A549 (cell line): ENCODE data around the gene DOCK9. TPM values are rescaled to one million over a fixed set of nuclear protein-coding genes. Genes with fewer than 3 reads are reported as not detected.

ENCODE experiments used
- ATAC-seq, 2 experiments: fragments of 200-7000 bp in 1 of 2; fragments of >200 bp in 1 of 2; cut with Nextera tagmentation in 1 of 2; cut with Tn5 transposase in 1 of 2; 3 replicates each; pipeline versions ENCODE4 v1.8.0 to v1.9.1; 2018 to 2020; ENCODE audit warnings: mild to moderate bottlenecking in 1 of 2, moderate library complexity in 1 of 2
- CTCF ChIA-PET: fragments of 300-600 bp; sonication (Branson Sonifier 250); formaldehyde crosslinking; extraction: SDS; loops from one replicate; lab custom pipeline; 2021; ENCODE audit warnings: antibody characterized with exemption, inconsistent platforms; lab: Yijun Ruan, JAX
- POLR2A ChIA-PET: fragments of 350-600 bp; formaldehyde crosslinking; extraction: SDS; loops from one replicate; lab custom pipeline; 2021; ENCODE audit warnings: antibody characterized with exemption, inconsistent platforms; lab: Yijun Ruan, JAX
- DNase-seq, 2 experiments: peaks; one replicate each; pipeline versions ENCODE4 v3.0.0 to v3.0.0-alpha.2; 2011 to 2016; ENCODE audit warnings: low read depth in 1 of 2, low spot score in 1 of 2
- FAIRE-seq: peaks from 2 replicates; lab custom pipeline; 2011; peaks lifted over from hg19 to GRCh38; lab: Jason Lieb, UNC
- H3K27ac ChIP-seq, 2 experiments: fragments of >200 bp; sonication (Bioruptor Twin); formaldehyde crosslinking; 3 replicates each; pipeline ENCODE4 v1.5.1; 2016 to 2017
- H3K4me1 ChIP-seq: fragments of >200 bp; sonication (Bioruptor Twin); formaldehyde crosslinking; 3 replicates; pipeline ENCODE4 v1.6.1; 2016
- H3K4me2 ChIP-seq: fragments of >200 bp; sonication (Bioruptor Twin); formaldehyde crosslinking; 3 replicates; pipeline ENCODE4 v1.6.1; 2016
- H3K4me3 ChIP-seq: fragments of >200 bp; sonication (Bioruptor Twin); formaldehyde crosslinking; 3 replicates; pipeline ENCODE4 v1.5.1; 2016
- H3K9me3 ChIP-seq: fragments of >200 bp; sonication (Bioruptor Twin); formaldehyde crosslinking; 3 replicates; pipeline ENCODE4 v1.6.1; 2016
- BCL3 ChIP-seq: fragments of >200 bp; sonication (Bioruptor Twin); formaldehyde crosslinking; IDR thresholded peaks from 3 replicates; pipeline ENCODE4 v1.6.1; 2016
- CEBPB ChIP-seq, 2 experiments: fragments of >200 bp in 1 of 2; sonication (Bioruptor Twin) in 1 of 2; formaldehyde crosslinking in 1 of 2; IDR thresholded peaks; 2 replicates each; pipeline ENCODE4 v1.6.1; 2012 to 2016
- E2F6 ChIP-seq: IDR thresholded peaks from 2 replicates; pipeline ENCODE4 v1.6.1; 2012; ENCODE audit warnings: low read depth, borderline replicate concordance
- FOXS1 ChIP-seq: fragments of 250-450 bp; sonication (Bioruptor Pico); IDR thresholded peaks from 2 replicates; pipeline ENCODE4 v1.5.0; 2020; ENCODE audit warnings: mild to moderate bottlenecking, moderate library complexity
- HOXB5 ChIP-seq: fragments of 250-450 bp; sonication (Bioruptor Pico); IDR thresholded peaks from 2 replicates; pipeline ENCODE4 v1.5.0; 2020; ENCODE audit warnings: mild to moderate bottlenecking, moderate library complexity
- JUN ChIP-seq, 2 experiments: fragments of >200 bp; sonication (Bioruptor Twin); formaldehyde crosslinking; IDR thresholded peaks; 2 replicates in 1 of 2; 3 replicates in 1 of 2; pipeline ENCODE4 v1.6.1; 2016 to 2017
- JUNB ChIP-seq: fragments of >200 bp; sonication (Bioruptor Twin); formaldehyde crosslinking; IDR thresholded peaks from 2 replicates; pipeline ENCODE4 v1.6.1; 2016
- MAFK ChIP-seq: fragments of 450-650 bp; IDR thresholded peaks from 2 replicates; pipeline ENCODE4 v1.6.1; 2014; ENCODE audit not compliant: partially characterized antibody
- MAX ChIP-seq: IDR thresholded peaks from 2 replicates; pipeline ENCODE4 v1.6.1; 2012
- MAZ ChIP-seq: fragments of 150-350 bp; IDR thresholded peaks from 2 replicates; pipeline ENCODE4 v1.6.1; 2014; ENCODE audit warnings: antibody characterized with exemption, low read depth, low read length, borderline replicate concordance
- NFE2L2 ChIP-seq: fragments of 150-350 bp; conservative IDR thresholded peaks from 2 replicates; pipeline ENCODE4 v1.6.1; 2014; ENCODE audit warnings: low read length
- NPAS2 ChIP-seq: fragments of 250-450 bp; sonication (Bioruptor Pico); IDR thresholded peaks from 2 replicates; pipeline ENCODE4 v1.8.0; 2022; ENCODE audit warnings: mild to moderate bottlenecking, moderate library complexity, borderline replicate concordance
- NR3C1 ChIP-seq: fragments of >200 bp; sonication (Bioruptor Twin); formaldehyde crosslinking; IDR thresholded peaks from 3 replicates; pipeline ENCODE4 v1.6.1; 2017
- PBX3 ChIP-seq: IDR thresholded peaks from 2 replicates; pipeline ENCODE4 v1.6.1; 2012
- POLR2AphosphoS2 ChIP-seq: conservative IDR thresholded peaks from 2 replicates; pipeline ENCODE4 v1.6.1; 2012; ENCODE audit warnings: low read length, improper control_type of control experiment, inconsistent platforms
- RAD21 ChIP-seq, 2 experiments: fragments of >200 bp in 1 of 2; sonication (Bioruptor Twin) in 1 of 2; formaldehyde crosslinking in 1 of 2; IDR thresholded peaks in 1 of 2; conservative IDR thresholded peaks in 1 of 2; 2 replicates in 1 of 2; 3 replicates in 1 of 2; pipeline ENCODE4 v1.6.1; 2012 to 2018; ENCODE audit warnings: inconsistent platforms in 1 of 2
- REST ChIP-seq: fragments of 200-600 bp; sonication (generic); IDR thresholded peaks from 2 replicates; pipeline ENCODE4 v1.6.1; 2016; ENCODE audit warnings: antibody characterized with exemption, mild to moderate bottlenecking, moderate library complexity
- TFCP2L1 ChIP-seq: fragments of 250-450 bp; sonication (Bioruptor Pico); IDR thresholded peaks from 2 replicates; pipeline ENCODE4 v1.5.0; 2021; ENCODE audit warnings: mild to moderate bottlenecking
- USF2 ChIP-seq: fragments of 450-650 bp; IDR thresholded peaks from 2 replicates; pipeline ENCODE4 v1.6.1; 2014; ENCODE audit warnings: antibody characterized with exemption
- ZSCAN20 ChIP-seq: fragments of 250-450 bp; sonication (Bioruptor Pico); IDR thresholded peaks from 2 replicates; pipeline ENCODE4 v1.8.0; 2022; ENCODE audit warnings: mild to moderate bottlenecking, moderate library complexity
- WGBS: methylation state at CpG from one replicate; pipeline ENCODE4 v1.1.6; 2017; ENCODE audit errors: missing lambda C conversion rate; 5-methylcytosine and 5-hydroxymethylcytosine counted together
- polyA plus RNA-seq, 4 experiments: library from polyadenylated mRNA; depleted of rRNA in 3 of 4; stranded (reverse); fragments of >200 nt; fragmentation: RNase III in 1 of 4; extraction: RNeasy Plus Mini Kit Qiagen cat#74134 plus additional on column Dnase treatment in 1 of 4; gene quantifications; 2 replicates in 3 of 4; 3 replicates in 1 of 4; pipeline ENCODE4 v1.2.3, GENCODE V29; 2011 to 2017

The DOCK9 gene
- polyA plus RNA-seq, 2 of the 4 experiments (the other 2 are of a cell fraction) = 34.0 to 43.9 TPM

GRCh38 chr13:98940325-98941001 is 37.4 kb downstream of the DOCK9 start:
- peaks cover 4% of the 10 kb centered on the region; the same call in 1 of the 3 replicates for H3K4me1 ChIP-seq
- whole genome bisulfite sequencing = 96% methylated on average over 8 of the region's 8 CpGs
- ATAC-seq (no peak), DNase-seq (no peak), FAIRE-seq (no peak)
- ChIA-PET CTCF (no interaction called here), POLR2A (no interaction called here)
- H3K4me2 ChIP-seq = no peak overlapping the region
- TF ChIP-seq NFE2L2 (no peak), CEBPB (IDR thresholded peaks at IDR 0.05) (no peak), RAD21 (conservative IDR thresholded peaks at IDR 0.05 in 1 of 2, IDR thresholded peaks at IDR 0.05 in 1 of 2) (no peak), PBX3 (no peak), ZSCAN20 (CRISPR knock-in tag) (no peak), FOXS1 (CRISPR knock-in tag) (no peak), JUNB (no peak), MAZ (no peak), MAX (no peak), REST (no peak), E2F6 (no peak), NPAS2 (no peak), USF2 (no peak), POLR2AphosphoS2 (no peak), MAFK (no peak), JUN (IDR thresholded peaks at IDR 0.05) (no peak), NR3C1 (no peak), TFCP2L1 (CRISPR knock-in tag) (no peak)
- no peak overlapping the region for H3K27ac ChIP-seq
- no peak overlapping the region for H3K4me3 ChIP-seq
- H3K9me3 ChIP-seq = no peaks in the 10 kb centered on the region

- DNase-seq (no peak), FAIRE-seq (no peak), ATAC-seq (no peak)
- Histone ChIP-seq H3K4me3 (no peak overlapping the region), H3K4me2 (no peak overlapping the region), H3K9me3 (peaks cover 2% of the 10 kb centered on the region; the same call in 2 of the 3 replicates), H3K4me1 (peaks cover 4% of the 10 kb centered on the region; the same call in 1 of the 3 replicates), H3K27ac (no peak overlapping the region)
- POLR2A ChIA-PET = no interaction called here
- WGBS = 83% methylated on average over 4 of the region's 5 CpGs
- TF ChIP-seq BCL3 (no peak), HOXB5 (CRISPR knock-in tag) (no peak)
- CTCF ChIA-PET = no interaction called here
Observed at GRCh38 chr13:98939660-98940191, 38.1 kb downstream of the DOCK9 start.
